Right kidney (tissue), 1 donor: ENCODE data around the gene ZBTB22.
"Not testable (repeated sequence)": the region's sequence is repeated elsewhere in the genome, so short reads cannot be mapped to it uniquely, and the experiment has no call there.

Source experiments
- DNase-seq: peaks from one replicate; pipeline ENCODE4 v3.0.0-alpha.2; 2016

Gene ZBTB22

DNA sequence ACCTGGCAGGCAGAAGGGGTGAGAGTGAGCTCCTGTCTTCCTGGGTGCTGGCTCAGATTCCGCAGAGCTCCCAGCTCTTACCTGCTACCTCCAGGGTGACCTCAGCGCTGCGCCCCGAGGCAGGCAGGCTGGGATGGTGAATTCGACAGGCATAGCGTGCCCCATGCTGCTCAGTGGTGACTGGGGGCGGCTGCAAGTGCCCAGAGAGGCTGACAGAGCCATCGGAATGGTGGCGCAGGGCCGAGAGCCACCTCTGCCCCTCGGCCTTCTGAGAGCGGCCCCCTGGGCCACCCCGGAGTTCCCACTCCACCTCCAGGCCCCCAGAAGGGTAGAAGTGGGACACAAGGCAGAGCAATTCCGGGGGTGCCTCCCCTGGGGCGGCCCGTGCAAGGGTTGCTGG is 13.3 kb downstream of the ZBTB22 start:
- no peak for DNase-seq

DNA sequence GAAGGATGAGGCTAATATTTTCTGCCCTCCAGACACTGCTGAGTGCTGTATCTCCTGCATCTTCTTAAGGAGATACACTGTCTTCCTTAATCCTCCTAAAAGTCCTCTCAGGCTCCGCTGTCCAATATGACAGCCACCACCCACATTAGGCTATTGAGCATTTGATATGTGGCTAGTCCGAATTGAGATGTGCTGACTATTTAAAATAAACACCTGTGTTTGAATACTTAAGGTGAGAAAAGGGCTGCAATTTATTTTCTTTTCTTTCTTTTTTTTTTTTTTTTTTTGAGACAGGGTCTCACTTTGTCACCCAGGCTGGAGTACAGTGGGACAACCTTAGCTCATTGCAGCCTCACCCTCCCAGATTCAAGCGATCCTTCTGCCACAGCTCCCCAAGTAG is 15.7 kb downstream of the ZBTB22 start:
- DNase-seq = no peak

DNA sequence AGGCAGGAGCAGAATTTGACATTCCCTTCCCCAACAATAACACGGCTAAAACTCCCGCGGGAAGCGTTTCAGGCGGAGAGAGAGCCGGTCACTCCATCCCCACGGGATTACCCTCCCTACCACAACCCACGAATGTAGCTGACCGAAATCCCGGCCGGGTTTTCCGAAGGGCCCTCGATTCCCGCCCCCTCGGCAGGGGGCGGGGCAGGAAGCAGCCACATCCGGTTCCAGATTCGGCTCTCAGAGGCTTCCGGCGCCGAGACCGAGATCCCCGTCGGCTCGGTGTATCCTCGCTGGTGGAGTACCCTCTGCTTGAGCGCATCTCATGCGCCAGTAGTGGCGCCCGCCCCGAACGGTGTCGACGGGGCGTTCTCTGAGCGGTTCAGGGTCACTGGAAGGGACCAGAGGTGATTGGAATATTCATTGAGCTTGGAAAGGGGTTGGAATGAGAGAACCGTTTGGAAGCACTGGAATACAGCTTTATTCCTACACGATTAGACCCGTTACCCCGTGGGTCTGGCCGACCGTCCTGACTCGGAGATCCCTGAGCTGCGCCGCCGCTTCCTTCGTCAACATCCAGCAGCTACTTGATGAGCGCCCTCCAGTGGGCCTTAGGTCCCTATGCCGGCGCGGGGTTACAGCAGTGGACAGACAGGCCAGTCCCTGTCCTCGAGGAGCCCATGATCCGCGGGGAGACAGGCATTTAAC is 18.2 kb downstream of the ZBTB22 start:
- DNase-seq = peak; percentile 90

DNA sequence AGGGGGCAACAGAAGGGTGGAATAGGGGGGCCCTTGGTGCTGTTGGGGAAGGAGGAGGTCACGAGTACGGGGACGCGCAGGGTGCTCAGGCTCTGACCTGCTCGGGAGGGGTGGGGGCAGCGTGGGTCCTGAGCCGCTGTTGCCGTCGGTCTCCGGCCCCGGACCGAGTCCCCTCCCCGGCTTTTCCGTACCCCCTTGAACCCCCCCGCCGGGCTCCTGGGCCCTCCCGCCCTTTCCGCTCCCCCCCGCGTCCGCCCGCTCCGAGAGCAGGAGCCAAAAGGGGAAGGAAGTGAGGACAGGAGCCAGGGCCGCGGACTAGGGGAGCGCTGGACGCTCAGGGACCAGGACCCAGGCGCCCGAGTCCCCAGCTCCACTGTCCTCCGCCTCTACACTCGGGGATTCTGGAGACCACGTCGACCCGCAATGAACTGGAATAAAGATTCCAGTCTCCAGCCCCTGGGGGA is 18.7 kb downstream of the ZBTB22 start, which contains the start of gene RGL2:
TSS of gene RGL2 (minus strand) at position 170 of the 464 bp plus-strand sequence. CDS start 332 bp downstream, outside the sequence.
- DNase-seq = no peak

DNA sequence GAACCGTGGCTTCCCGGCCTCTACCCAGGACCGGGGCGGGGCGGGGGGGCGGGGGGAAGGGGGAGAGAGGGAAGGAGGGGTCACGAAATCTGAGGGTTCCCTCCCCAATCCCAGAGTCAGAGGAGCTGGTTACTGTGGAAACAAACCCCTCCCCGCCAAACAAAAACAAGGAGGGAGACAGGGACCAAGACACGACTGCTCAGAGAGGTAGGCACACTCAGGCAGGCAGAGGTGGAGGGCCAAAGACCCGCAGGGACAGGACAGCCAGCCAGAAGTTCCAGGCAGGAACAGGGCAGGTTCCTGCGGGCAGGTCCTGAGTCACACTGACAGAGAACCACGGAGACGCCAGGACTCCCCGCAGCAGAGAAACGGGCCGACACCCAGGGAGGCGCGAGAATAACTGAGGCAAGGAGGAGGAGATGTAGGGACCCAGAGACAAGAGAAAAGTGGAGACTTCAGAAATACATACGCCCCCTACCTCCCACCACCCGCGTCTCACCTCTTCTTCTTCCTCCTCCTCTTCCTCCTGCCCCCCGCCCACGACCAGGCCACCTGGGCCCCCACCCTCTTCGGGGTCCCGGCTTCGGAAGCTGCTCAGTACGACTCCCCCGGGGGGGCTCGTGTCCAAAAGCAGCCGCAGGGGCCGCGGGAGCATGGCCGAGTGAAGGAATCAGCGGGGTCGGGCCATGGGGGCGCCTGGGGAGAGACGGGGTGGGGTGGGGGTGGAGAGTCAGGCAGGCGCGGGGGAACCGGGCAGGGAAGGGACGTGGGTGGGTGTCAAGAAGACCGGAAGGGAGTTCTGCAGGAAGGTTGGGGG is 19.4 kb downstream of the ZBTB22 start:
- DNase-seq = peak; percentile 67

DNA sequence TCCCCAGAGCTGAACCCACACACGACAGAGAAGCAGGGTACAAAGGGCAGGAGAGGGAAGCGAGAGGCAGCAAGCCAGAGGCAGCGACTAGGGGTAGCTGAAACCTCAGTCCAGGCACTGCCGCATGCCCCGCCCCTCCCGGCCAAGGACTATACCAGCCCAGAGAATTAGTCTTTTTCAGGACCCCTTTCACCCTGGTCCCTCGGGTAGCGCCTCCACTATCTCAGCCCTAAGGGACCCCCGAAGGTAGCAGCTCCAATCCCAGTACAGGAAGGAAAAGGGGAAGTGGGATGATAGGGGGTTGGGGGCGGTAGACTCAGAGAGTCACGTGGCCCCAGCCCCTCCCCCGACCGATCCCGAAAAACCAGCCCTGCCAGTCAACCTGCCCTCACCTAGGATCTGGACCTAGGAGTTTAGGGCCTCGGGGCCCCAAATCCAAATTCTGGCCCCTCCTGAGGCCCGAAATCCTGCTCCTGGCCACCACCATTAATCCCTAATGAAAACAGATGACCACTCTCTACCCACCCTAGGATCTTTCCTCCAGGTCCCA is 20.1 kb downstream of the ZBTB22 start:
- peak; percentile 69 for DNase-seq

DNA sequence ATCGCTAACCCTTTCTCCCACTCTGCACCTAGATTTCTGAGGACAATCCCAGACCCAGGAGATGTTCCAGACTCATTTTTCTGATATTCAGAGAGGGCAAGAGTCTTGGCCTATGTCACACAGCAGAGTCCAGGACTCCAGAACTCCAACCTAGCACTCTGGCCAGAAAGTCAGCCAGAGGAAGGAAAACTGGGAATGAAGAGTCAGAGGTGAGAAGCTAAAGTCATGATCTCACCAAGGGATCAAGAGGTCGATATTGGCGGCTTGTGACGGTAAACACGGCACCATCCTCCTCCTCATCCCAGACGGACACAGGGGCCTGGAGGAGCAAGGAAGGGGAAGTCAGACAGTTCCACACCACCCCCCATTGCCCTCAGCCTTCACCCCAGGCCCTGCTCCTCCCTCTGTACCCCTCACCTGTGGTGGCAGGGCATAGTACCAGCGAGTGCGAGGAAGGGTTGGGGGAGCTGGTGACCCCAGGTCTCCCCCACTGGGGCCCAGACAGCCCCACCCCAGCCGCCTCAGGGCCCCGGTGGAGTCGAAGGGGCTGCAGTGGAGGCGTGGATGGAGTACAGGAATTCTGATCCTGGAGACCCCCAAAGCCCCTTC is 20.6 kb downstream of the ZBTB22 start:
- no peak for DNase-seq

DNA sequence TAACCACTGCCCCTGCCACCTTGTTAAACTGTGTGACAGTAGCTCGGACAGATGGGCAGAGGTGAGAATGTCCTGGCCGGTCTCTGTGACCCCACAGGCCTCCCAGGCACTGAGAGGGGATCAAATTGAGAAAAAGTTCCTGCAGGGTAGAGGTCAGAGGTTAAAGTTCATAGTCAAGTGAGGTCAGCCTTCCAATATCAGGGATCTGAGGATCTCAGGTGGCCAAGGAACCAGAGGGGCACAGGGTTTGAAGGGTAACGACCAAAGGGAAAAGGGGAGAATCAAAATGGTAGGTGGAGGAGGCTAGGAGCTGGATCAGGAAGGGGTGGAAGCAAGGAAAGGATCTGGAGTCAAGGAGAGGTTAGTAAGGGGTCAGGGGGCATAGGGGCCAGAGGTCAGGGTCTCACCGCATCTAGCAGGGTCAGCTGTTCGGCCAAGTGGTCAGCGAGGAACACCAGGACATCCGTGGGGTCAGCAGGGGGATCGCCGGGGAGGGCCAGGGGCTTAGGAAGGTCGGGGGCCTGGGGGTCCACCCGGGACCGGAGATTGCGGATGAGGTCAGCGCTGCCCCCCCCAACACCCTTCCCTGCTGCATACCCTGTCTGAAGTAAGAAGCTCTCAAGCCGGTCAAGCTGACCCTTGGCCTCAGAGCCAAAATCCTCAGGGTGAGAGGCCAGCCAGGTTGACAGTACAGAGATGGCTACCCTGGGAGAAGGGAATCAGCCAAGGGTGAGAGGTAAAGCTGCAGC is 21.7 kb downstream of the ZBTB22 start:
- no peak for DNase-seq

DNA sequence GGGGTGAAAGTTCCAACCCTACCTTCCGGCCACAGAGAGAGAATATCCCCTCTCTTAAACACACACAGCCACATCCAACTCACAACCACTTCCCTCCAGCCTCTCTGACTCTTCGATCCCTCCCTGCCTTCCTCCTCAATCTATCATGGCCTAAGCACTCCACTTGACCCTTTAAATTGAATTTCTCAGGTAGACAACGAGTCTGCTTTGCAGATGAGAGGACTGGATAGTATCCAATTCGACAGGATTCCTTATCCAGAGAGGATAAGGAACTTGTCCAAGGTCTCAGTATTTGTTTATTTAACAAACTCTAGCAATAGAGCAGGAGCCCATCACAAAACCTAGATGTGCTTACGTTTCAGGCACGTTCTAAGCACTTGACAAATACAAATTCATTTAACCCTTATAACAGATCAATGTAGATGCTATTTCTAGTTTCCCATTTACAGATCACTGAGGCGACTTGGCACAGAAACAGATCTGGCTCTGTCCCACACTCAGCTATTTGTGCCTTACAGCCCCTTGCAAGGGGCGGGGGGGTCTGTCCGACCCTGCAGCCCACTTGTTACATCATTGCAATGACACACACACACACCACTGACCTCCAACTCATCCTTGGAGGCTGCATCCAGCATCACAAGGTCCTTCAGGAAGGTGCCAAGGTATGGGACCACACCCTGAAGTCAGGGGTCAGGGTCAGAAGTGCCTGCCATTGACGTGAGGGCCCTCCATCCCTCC is 23.3 kb downstream of the ZBTB22 start:
- no peak for DNase-seq

DNA sequence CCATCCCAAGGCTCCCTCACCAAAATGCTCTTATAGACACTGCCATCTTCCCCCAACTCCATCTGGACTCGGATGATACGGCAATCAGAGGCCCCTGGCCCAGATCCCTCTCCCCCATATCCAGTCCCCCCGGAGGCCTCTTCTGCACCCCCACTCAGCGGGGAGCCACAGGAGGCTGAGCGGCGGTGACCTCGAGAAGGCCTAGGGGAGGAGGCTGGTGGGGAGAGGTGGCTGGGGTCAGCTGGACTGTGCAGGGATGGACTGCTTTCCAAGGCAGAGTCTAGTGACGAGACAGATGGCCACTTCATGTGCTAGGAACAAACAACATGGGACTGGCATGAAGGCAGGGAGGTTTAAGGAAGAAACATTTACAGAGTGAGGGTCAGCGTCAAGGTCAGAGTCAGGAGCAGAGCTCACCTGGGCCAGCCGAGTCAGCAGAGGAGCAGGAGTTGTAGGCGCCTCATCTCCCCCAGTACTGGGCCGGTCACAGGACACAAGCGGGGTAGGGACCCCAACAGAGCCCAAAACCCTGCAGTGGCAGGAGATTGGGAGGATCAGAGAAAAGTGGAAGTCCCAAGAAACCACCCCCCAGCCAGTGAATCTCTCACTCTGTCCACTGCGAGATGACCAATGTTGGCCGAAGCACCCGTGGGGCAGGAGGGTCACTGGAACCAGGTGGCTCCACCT is 24.4 kb downstream of the ZBTB22 start:
- DNase-seq = no peak

DNA sequence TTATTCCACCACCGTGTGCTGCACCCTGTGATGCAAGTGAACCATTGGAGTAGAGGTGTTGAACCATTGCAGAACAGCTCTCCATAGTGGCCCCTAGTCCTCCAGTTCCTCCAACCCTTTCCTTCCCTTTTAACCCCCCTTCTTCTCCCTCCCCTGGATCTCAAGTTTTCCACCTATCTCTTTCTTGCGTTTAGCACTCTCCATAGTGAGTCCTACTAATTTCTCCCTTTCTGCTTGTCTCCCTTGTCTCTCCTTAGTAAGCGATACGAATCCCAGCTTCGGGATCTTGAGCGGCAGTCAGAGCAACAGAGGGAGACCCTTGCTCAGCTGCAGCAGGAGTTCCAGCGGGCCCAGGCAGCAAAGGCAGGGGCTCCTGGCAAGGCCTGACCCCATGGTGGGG is 27.1 kb downstream of the ZBTB22 start:
- DNase-seq = no peak

DNA sequence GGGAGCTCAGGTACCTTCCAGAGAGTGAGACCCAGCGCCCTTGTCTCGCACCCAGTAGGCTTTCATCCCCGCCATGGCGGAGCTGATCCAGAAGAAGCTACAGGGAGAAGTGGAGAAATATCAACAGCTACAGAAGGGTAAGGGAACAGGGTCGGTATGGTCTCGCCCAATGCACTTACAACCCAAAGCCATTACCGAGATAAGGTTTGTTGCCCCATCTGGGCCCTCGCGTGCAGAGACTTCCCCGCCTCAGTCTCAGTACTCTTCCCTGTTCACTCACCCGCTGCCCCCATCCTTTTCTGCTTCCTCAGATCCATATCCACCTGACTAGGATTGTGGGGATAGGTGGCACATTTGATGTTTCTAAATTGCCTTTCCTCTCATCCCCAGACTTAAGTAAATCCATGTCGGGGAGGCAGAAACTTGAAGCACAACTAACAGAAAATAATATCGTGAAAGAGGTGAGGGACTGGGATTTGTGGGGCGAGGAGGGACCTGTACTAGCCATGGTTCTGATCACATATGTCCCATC is 27.7 kb downstream of the ZBTB22 start:
- no peak for DNase-seq

DNA sequence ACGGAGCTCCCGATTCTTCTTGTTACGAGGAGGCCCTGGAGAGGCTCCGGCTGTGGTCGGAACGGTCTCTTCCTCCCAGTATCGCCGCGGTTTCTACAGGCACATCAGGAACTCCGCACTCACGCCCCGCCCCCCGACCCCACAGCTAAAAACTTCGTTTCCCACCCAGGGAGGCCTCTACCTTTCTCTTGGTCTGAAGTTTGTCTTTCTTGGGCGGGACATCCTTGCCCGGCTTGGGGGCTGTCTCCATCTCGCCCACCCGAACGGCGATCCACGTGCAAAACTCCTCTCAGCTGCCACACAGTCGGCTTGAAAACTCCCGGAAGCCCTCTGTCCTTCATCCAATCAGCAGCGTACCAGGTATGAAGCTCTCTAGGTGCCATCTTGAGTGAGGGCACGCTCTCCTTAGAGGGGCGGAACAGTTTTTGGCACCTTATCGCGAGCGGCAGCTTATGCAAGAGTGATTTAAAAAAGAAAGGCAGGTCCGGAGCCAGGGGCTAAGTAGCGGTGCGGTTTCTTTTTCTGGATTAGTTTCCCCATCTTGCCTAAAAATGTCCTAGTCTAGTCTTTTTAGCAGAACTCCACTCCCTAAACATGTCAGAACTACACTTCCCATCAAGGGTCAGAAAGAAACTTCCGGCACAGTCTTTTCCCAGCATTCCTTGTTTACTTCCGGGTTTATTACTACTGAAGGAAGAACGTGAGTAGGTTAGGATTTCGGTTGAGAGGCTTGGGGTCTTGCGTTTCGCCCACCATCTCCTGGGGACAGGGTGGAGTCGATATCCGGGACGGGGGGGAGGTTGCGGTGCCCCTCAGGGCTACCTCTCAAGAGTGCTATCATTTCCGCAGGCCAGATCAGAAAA is 28.4 kb downstream of the ZBTB22 start, which contains the start of the genes PFDN6 and WDR46:
TSS of gene PFDN6 (plus strand) at position 681 of the 863 bp plus-strand sequence. CDS start 256 bp downstream, outside the sequence.
TSS of gene WDR46 (minus strand) at position 319 of the 863 bp plus-strand sequence. CDS start at position 250, 69 bp downstream.
- peak; percentile 98 for DNase-seq

DNA sequence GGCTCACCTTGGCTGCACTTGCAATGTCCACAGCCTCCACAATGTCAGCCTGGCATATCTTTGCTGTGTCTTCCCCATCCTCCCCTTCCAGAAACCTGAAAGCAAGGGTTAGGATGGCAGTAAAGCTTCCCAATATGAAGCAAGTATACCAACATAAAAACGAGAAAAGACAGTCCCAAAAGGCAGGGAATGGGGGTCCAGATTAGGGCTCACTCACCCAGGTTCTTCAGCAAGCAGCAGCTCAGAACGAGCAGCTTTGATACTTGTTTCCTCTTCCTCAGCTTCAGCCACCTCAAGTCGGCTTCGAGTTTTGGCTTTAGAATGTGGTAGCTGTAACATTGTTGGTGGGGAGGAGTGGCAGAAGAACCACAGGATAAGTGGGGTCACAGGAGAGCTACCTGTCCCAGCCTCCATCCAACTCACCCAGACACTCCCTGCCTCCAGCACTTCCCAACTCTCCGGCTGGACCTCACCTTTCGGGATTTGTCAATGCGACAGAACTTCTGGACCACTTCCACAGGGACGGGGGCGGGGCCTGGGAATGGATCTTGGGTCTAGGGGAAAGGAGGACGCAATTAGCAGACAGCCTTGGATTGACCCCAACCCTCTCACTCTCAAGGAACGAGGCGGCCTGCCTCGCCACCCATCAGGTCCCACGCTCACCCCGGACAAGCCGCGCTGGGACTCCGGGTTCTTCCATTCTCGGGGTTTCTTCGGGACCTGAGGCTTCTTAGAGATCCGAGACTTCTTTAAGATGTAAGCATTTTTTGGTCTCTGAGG is 29.2 kb downstream of the ZBTB22 start:
- DNase-seq = no peak

DNA sequence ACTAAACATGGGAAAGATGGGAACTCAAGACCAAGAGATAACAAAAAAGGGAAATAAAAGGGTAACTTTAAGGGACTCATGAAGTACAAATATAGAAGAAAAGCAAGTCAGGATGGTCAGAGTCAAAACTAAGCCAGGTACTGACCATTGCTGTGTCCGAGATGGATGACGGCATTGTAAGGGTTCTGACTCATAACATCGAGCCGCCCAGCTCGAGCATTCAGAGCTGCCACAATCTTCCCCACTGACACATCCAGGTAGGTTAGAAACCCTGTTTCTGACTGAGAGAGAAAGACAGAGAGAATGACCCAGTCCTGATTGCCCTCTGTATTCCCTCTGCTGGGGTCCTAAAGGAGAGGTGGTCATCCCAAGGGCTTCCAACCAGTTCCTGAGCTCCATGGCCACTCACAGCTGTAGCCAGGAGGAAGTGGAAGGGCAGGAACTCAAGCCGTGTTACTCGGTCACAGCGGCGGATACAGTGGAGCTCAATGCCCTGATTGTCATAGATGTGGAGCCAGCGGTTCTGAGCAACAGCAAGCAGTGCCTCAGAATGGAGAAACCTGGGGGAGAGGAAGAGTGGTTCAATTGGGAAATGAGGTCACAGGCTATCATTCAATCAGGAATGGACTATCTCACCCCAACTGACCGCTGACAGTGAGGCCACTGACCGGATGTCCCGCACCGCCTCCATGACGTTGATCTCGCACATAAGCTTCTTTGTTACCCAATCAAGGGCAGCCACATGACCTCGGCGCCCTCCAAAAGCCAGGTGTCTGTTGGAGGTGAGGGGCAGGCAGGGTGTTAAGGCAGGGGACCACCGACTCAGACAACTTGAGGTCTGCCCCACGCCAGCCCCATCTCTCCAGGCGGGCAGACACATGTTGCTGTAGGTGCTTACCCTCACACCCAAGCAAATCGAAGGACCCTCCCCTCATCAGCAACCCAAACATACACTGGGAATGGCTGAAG is 30.3 kb downstream of the ZBTB22 start:
- no peak for DNase-seq

DNA sequence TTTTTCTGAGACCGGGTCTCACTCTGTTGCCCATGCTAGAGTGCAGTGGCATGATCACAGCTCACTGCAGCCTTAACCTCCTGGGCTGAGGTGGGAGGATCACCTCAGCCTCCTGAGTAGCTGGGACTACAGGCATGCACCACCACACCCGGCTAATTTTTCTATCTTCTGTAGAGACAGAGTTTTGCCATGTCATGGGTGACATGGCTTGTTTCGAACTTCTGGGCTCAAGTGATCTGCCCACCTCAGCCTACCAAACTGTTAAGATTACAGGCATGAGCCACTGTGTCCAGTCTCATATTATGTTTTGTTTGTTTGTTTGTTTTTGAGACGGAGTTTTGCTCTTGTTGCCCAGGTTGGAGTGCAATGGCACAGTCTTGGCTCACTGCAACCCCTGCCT is 32.3 kb downstream of the ZBTB22 start:
- not testable (repeated sequence) for DNase-seq

DNA sequence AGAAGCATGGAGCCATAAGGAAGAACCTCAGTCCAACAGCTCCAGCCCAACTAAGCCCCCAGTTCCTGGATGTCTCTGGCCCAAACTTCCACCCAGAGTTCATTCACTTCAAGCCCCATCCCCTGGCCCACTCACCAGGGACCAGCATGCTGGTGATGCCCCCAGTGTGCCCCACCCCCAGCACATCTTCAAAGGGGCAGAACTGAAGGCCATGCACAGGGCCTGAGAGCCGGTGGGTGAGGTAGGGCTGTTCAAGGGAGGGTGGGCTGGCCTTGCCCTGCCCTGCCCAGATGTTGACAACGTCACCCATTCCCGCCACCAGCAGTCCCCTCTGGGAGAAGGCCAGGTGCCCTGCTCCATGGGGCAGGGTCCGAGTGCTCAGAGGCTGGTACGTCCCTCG is 37.0 kb downstream of the ZBTB22 start:
- DNase-seq = no peak
